ENCODE measurements around the gene CCDC134.
"Not testable (repeated sequence)": the region's sequence is repeated elsewhere in the genome, so short reads cannot be mapped to it uniquely, and the experiment has no call there.

The CCDC134 gene

DNA sequence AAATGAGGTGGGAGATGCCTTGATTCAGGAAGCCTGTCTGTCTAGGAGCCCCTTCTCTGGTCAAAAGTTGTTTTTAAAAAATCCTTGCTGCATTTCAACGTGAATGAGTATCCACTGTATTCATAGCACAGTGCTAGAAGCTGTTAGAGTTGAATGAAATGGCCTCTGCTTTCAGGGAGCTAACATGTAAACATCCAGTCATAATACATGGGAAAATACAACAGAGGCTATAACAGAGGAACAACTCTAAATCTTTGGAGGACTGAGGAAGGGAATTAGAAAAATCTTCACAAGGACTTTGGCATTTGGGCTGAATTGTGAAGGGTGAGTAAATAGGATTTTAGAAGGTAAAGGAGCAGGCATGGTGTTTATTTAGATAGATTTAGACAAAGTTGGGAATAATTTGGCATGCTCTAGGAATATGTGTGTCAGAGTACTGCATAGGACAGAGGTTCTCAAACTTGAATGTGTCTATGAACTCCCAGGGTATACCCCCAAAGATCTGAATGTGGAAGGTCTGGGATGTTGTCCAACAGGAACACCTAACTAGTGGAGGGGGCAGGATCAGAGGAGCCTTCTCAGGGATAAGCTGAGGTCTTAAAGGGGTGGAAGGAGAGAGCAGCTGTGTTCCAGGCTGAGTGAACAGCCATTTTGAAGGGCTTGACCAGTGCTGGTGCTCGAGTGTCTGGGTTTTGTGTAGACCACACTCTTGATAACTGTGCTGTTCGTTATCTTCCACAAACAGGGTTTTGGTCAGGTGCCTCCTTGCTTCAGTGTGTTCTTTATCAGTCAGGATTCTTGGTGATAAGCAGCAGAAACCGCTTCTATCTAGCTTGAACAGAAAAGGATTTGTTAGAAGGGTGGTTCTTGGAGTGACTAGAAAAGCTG is 45.1 kb downstream of the CCDC134 start:
- no peak for DNase-seq

DNA sequence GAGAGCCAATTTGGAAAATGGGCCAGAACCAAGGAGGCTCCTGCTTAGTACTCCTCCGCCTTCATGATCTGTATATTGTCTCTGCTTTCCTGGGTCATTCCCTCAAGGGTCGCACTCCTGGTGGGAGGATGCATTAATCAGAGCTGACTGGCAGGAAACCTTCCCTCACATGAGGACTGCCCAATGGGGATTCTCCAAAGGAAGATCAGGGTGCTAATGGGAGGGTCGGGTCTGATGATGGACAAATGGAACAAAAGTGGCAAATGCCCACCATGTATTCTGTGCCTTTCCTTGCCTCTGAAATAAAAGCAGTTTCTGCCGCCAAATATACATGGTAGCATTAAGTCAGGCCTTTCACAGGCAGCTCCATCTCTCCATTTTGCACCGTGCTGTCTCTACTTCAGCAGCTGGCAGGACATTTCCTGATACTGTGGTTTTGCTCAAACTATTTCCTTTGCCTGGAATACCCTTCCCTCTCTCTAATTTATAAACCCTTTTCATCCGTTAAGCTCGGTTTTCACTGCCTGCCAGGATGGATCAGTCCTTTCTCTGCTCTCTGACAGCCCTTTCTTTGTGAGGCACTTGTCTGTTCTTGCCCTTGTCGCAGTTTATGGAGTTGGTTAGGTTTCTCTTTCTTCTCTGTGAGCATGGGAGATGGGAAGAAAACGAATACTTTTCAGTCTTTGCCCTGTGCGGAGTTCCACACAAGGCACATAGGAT is 45.9 kb downstream of the CCDC134 start:
- DNase-seq: no peak

DNA sequence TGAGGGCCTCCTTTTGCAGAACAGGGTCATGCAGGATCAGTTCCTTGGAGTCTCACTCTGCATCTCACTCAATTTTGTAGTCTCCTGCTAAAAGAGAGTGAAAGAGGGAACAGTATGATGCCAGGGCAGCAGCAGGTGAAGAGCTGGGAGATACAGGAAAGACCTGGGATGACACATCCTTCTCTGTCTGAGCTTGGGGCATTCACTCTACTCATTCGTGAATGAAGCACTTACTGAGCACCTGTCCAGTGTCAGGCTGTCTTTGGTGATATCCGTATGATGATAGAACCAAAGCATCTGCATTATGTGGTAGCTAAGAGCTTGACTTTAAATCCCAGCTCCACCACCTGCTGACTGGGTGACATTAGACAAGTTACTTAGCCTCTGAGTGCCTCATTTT is 46.8 kb downstream of the CCDC134 start:
- DNase-seq: no peak

DNA sequence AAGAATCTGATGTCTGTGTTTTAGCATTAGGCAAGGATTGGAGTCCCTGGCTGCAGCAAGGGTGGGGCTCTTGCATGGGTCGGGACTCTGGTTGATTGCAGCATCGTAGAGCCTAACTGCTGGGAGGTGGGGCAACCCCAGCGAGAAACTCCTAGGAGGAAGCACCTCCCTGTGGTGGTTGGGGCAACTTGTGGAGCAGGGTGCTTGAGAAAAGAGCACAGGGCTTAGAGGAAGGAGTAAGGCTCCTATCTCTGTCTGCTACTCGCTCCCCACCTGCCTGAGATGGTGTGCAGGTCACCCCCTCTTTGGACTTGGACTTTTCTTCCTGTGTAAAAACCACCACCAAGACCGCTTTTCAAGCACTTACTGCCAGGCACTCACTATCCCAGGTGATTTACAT is 48.0 kb downstream of the CCDC134 start:
- DNase-seq: no peak

DNA sequence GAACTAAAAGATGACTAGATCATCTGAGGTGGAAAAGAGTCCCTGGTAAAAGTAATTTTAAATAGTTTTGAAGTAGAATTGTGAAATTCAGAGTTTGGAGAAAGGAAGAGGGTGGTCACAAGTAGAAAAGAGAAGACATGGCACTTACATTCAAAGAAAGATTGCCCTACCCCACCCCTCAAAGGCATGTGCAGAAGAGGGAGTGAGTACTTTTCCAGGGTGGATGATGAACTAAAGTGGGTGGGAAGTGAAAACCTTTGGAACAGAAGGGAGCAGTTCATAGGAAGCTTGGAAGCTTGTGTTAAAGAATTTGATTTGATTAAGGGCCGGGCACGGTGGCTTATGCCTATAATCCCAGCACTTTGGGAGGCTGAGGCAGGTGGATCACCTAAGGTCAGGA is 56.0 kb downstream of the CCDC134 start:
- DNase-seq: no peak

DNA sequence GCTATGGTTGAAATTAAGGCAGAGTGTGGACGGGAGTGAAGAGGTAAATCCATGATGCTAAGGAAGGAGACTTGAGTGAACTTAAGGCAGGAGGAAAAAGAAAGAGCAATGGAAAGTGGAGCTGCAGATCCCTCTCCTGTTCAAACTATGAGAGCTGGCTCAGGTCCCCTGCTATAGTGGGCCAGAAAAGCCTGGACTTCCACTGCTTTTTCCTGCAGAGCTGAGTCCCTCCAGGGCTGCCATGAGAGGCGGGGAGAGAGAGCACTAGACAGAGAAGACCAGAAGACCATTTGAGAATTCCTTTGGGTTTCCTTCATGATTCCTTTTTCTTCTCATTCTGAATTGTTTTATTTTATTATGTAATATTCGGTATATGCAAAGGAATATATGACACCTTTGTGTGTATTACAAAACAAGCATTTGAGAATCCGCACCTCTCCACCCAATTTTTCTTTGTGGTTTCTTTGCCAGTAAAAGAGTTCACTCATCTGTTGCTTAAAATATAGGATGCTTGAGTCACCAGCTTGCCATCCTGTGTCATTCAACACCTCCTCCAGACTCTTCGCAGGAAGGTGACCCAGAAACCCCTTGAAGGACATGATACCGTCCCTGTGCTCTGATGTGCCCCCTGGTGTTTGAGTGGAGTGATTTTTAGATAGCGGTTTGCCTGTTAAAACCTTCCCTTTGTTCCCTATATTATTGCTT is 56.8 kb downstream of the CCDC134 start:
- DNase-seq: peak; percentile 31

DNA sequence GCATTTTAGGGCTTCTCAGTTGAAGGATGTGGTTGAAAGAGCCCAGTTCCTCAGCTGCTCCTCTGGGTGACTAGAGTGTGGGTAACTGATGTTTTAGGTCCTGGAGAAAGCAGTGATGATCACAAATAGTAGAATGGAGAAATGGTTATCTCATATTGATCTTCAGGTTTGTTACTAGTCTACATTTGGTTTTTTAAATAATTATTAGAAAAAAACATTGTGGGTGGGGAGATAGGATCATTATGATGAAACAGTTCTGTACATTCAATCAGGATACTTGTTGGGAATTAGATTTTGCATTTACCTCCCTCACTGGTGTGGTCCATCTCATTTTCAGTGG is 57.4 kb downstream of the CCDC134 start:
- no peak for DNase-seq

DNA sequence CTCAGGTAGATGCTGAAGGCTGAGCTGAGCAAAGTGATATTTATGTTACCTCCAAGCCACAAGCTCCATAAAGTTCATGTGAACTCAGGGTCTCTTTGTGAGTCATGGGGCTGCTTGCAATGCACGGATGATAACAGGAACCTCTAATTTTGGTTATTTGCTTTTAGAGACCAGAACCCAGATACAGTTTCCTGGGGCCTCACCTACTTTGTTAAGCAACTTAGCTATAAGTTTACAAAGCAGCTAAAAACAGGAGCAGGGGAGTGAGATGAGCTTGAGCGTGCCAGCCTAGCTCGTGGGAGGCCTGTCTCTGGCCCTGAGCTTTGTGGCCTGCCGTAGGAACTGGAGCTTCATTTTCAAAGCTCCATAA is 61.7 kb downstream of the CCDC134 start:
- peak; percentile 19 for DNase-seq

DNA sequence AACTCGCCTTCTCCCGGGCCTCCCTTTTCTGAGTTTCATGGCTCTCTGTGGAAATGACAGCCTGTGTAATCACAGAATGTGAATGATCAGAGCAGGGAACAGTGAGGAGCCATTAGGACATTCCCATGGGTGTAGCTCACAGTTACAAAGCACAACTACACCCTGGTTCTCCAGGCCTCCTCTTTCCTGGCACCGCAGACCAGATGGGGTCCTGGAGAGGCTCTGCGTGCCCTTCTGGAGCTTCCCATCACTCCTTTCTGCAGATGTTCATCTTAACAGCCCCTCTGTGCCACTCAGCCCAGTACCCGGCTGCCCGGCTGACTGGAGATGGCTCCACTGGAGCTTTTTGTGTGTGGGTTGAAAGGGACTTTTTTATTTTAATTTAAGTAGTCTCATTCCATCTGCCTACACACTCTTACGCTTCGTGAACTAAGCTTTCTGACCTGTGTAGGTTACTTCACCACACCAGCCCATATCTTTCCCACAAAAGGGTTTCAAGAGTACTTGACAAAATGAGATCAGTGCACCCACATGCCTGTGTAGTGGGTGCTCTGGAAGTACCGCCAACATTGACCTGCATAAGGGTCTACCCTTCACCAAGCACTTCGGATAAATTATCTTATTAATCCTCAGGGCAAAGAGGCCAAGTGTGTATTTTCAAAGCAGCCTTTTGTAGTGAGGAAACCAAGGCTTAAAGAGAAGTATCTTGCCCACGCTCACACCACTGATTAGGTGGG is 62.2 kb downstream of the CCDC134 start:
- no peak for DNase-seq

DNA sequence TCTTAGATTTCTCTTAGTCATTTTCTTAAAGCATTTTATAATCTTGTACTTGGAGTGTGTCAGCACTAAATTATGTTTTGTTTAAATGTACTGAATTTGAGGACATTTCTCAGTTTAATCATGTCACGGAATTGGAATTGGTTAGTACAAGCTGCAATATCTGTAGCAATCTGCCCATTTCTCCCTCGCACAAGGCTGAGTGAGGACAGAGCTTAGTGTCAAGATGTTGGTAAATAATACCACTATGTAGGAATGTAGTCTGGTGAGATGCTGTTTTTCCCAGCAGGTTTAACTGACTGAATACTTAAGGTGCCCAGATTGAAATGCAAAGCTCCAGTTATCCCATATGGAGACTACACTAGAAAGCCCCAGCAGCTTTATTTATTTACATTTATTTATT is 63.0 kb downstream of the CCDC134 start:
- DNase-seq: no peak

DNA sequence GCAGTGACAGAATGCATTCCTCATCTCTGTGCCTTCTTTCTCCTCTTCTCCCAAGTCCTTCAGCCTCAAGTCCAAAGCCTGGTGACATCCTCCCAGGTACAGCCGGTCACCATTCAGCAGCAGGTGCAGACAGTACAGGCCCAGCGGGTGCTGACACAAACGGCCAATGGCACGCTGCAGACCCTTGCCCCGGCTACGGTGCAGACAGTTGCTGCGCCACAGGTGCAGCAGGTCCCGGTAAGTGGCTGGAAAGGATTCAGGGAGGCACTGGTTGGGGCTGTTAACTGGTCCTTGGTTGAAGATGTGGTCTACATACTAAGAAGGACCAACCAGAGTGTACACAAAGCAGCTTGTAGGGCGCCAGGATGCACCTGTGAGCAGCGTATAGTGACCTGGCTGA is 68.1 kb downstream of the CCDC134 start:
- no peak for DNase-seq

DNA sequence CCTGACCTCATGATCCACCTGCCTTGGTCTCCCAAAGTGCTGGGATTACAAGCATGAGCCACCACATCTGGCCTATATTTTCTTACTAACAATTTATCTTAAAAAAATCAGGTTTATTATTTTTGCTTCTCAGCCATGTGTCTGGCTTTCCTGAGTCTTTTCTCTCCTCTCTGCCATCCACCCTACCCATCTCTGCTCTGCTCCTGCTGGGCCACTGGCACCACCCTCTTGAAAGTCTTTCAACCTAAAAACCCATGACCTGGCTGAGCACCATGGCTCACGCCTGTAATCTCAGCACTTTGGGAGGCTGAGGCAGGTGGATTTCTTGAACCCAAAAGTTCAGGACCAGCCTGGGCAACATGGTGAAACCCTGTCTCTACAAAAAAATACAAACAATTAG is 69.6 kb downstream of the CCDC134 start:
- not testable (repeated sequence) for DNase-seq

DNA sequence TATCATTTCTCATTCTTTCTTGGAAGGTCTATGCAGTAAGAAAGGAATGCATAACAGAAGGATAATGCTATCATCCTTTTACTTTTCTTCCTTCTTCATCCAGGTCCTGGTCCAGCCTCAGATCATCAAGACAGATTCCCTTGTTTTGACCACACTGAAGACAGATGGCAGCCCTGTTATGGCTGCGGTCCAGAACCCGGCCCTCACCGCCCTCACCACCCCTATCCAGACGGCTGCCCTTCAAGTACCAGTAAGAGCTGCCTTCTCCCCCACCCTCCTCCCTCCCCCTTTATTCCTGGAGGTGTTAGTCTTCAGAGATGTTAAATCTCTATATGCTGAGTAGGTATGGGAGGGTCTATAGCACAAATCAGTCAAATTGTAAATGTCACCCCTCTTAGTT is 70.3 kb downstream of the CCDC134 start:
- DNase-seq: no peak

DNA sequence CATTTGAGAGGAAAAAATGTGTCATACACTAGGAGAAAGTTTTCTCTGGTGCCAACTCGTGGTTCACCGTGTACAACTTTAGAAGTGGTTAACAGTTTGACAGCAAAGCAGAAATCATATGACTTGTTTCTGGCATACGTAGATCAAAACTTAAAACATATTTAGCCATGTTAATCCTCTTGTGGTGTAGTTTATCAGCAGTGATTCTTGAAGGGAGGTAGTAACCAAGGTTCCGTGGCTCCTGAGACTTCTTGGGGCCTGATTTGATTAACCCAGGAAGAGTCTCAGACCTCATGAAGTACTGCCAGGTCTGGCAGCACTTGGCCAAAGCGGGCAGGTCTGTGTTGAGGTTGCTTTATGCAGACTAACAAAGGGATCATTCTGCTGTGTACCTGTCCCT is 72.9 kb downstream of the CCDC134 start:
- no peak for DNase-seq

DNA sequence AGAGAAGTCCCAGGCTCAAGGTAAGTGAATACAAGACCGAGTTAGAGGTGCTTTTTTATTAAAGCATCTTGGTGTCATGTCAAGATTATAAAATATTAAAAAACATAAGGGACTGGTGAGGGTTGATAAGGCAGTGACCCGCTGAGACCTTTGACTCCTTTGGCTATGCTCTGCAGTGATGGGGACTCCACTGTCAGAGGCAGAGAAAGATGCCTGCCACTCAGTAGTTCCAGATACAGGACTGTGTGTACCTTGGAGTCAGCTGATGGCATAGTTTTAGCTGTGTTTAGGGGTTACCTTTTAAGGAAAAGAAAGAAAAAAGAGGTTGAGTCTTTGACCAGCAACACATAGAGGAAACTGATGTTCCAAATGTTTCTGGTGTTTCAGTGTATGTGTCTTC is 73.6 kb downstream of the CCDC134 start:
- no peak for DNase-seq

DNA sequence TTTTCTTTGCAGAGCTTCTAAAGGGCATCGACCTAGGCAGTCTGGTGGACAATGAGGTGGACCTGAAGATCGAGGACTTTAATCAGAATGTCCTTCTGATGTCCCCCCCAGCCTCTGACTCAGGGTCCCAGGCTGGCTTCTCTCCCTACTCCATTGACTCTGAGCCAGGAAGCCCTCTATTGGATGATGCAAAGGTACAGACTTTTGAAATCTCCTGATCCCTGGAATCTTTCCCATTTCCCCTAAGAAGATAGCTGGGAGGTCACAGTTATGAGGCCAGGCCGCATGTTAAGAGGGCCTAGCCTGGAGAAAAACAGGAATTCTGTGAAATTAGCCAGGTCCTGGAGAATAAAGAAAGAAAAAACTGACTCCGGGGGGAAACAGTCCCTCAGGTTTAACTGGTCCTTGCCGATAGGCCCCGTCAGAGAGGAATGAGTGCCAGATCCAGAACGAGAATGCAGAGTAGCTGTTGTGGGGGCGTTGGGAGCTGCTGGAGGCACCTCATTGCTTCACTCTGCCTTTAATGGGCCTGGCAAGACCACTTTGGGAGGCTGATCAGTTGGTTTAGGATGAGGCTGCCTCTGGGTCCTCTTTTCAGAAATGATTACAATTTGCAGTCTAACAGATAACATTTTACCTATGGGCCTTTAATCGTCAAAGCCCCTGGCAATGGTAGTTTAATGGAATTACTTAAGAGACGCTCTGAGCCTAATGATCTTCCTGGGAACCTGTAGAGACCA is 75.2 kb downstream of the CCDC134 start:
- DNase-seq: no peak
